AG04450 (cell line): Measurements from ENCODE around the gene PELI2. TPM values are rescaled to one million over a fixed set of nuclear protein-coding genes. Genes with fewer than 3 reads are reported as not detected.

Source experiments
- CTCF ChIA-PET: fragments of 300-600, 350-600 bp; formaldehyde crosslinking; extraction: SDS; loops from one replicate; lab custom pipeline; 2022; ENCODE audit warnings: antibody characterized with exemption, inconsistent platforms; lab: Charles Lee
- POLR2A ChIA-PET: fragments of 350-600 bp; formaldehyde crosslinking; extraction: SDS; loops from one replicate; lab custom pipeline; 2021; ENCODE audit warnings: antibody characterized with exemption, inconsistent platforms; lab: Yijun Ruan, JAX
- DNase-seq: peaks from one replicate; pipeline ENCODE4 v3.0.0-alpha.2; 2011; ENCODE audit warnings: low read depth, low spot score
- H3K27ac ChIP-seq: one replicate; pipeline ENCODE4 v1.5.1; 2012; ENCODE audit warnings: low read depth, low read length, control low read depth
- H3K27me3 ChIP-seq: one replicate; pipeline ENCODE4 v1.6.0; 2012; ENCODE audit warnings: low read length; ENCODE audit not compliant: control insufficient read depth, insufficient read depth
- H3K4me3 ChIP-seq: 2 replicates; pipeline ENCODE4 v1.5.1; 2011; ENCODE audit warnings: mild to moderate bottlenecking, low read depth, low read length, control low read depth
- H3K9me3 ChIP-seq: 2 replicates; pipeline ENCODE4 v1.5.1; 2012; ENCODE audit warnings: low read length; ENCODE audit not compliant: control insufficient read depth, insufficient read depth
- polyA plus RNA-seq: library from polyadenylated mRNA; depleted of rRNA; stranded (reverse); fragments of >200 nt; gene quantifications from 2 replicates; pipeline ENCODE4 v1.2.3, GENCODE V29; 2011
- TF ChIP-seq, protein P1 (sequence below): IDR thresholded peaks from 2 replicates; pipeline ENCODE4 v1.5.1; 2011; ENCODE audit warnings: low read depth, low read length, control low read depth, inconsistent platforms

PELI2 gene
- polyA plus RNA-seq, 1 experiment = 25.7 TPM

DNA sequence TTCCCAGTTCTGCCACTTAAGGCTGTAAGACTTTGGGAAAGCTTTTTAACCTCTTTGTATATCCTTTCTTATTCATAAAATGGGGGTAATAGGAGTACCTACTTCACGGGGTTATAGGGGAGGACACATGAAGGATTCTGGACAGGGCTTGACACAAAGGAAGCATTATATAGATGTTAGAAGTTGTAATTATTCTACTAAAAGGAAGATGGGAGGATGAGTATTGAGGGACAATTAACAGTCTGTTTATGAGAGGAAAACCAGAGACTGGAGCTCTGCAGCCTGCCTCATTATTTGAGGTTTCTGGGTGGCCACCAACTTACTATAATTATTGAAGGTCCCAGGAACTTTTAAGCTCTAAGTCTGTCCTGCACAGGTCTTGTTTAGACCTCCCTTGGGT is 34.0 kb downstream of the PELI2 start:
- ChIA-PET POLR2A (no interaction called here), CTCF (interaction anchor here (1.3 kb wide), 1 partner anchor 188 kb away, joined by 3 read pairs; no protein-coding TSS in a partner anchor)
- TF ChIP-seq, protein P1, sequence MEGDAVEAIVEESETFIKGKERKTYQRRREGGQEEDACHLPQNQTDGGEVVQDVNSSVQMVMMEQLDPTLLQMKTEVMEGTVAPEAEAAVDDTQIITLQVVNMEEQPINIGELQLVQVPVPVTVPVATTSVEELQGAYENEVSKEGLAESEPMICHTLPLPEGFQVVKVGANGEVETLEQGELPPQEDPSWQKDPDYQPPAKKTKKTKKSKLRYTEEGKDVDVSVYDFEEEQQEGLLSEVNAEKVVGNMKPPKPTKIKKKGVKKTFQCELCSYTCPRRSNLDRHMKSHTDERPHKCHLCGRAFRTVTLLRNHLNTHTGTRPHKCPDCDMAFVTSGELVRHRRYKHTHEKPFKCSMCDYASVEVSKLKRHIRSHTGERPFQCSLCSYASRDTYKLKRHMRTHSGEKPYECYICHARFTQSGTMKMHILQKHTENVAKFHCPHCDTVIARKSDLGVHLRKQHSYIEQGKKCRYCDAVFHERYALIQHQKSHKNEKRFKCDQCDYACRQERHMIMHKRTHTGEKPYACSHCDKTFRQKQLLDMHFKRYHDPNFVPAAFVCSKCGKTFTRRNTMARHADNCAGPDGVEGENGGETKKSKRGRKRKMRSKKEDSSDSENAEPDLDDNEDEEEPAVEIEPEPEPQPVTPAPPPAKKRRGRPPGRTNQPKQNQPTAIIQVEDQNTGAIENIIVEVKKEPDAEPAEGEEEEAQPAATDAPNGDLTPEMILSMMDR = no peak
- H3K27me3 ChIP-seq = no peaks in the 10 kb centered on the region
- no peak overlapping the region for H3K27ac ChIP-seq
- H3K4me3 ChIP-seq = no peak overlapping the region
- DNase-seq = no peak
- no peaks in the 10 kb centered on the region for H3K9me3 ChIP-seq

DNA sequence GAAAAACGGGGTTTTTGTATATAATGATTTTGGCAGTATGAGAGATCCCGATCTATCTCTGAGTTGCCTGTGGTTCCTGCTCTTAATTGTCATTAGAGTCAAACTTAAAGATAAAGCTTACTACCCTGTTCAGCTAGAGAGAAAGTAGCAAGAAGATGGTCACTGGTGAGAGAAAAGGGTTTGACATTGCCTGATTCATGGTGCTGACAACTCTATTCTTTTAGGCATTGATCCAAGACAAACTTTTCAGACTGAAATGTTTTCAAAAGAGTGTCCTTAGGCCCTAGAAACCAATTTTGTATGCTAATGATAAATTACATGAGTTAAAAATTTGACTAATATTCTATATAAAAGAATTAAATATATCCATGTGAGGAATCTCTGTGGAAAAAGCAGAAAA is 35.1 kb downstream of the PELI2 start:
- H3K27me3 ChIP-seq = no peaks in the 10 kb centered on the region
- CTCF ChIA-PET = interaction anchor here (0.6 kb wide), 1 partner anchor 30 kb away, joined by 3 read pairs; no protein-coding TSS in a partner anchor
- no peak for DNase-seq
- POLR2A ChIA-PET = no interaction called here
- TF ChIP-seq, protein P1 = no peak
- H3K9me3 ChIP-seq = no peaks in the 10 kb centered on the region
- no peak overlapping the region for H3K4me3 ChIP-seq
- no peak overlapping the region for H3K27ac ChIP-seq

- CTCF ChIA-PET = no interaction called here
- DNase-seq = no peak
- Histone ChIP-seq H3K4me3 (no peak overlapping the region), H3K27me3 (no peaks in the 10 kb centered on the region), H3K27ac (no peak overlapping the region), H3K9me3 (no peaks in the 10 kb centered on the region)
- TF ChIP-seq, protein P1 = no peak
- POLR2A ChIA-PET = no interaction called here
Measured at GRCh38 chr14:56154321-56154720, 36.1 kb downstream of the PELI2 start.

DNA sequence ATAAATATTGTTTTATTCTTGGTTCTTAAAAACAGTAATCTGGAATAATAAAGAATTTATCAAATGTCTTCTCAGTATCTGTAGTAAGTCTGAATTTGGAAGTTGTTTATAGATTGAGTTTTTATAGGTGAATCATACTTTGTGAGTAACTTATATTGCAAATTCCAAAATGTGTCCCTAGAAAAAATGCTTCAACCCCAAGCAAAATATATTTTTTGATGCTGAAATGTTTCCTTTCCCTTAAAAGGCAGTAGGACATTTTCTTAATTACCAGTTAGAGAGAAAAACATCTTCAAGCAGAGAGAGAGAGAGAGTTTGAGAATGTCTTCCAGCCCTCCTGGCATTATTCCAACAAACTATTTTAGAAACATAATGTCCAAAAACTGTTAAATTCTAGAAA is 37.9 kb downstream of the PELI2 start:
- H3K27ac ChIP-seq = no peak overlapping the region
- H3K27me3 ChIP-seq = no peaks in the 10 kb centered on the region
- TF ChIP-seq, protein P1 = no peak
- DNase-seq = no peak
- H3K9me3 ChIP-seq = no peaks in the 10 kb centered on the region
- H3K4me3 ChIP-seq = no peak overlapping the region
- ChIA-PET POLR2A (no interaction called here), CTCF (no interaction called here)

- TF ChIP-seq, protein P1 = no peak
- CTCF ChIA-PET = no interaction called here
- no peak for DNase-seq
- no peaks in the 10 kb centered on the region for H3K9me3 ChIP-seq
- H3K27me3 ChIP-seq = no peaks in the 10 kb centered on the region
- POLR2A ChIA-PET = no interaction called here
- no peak overlapping the region for H3K27ac ChIP-seq
- H3K4me3 ChIP-seq = no peak overlapping the region
Measured at GRCh38 chr14:56159066-56159465, 40.9 kb downstream of the PELI2 start.
